ENCODE measurements around the gene SLC25A38.

GRCh38 chr3:39343076-39343717 is 40.0 kb upstream of the SLC25A38 start:
- no peak for TF ChIP-seq PATZ1 (CRISPR knock-in tag; IDR thresholded peaks at IDR 0.05; ENCODE audit: borderline replicate concordance)
- no peak for TF ChIP-seq TCF4 (CRISPR knock-in tag; IDR thresholded peaks at IDR 0.05; ENCODE audit: borderline replicate concordance)
- no peak for TF ChIP-seq ARNTL (CRISPR knock-in tag; IDR thresholded peaks at IDR 0.05; ENCODE audit: borderline replicate concordance, low read depth)
- no peak for TF ChIP-seq ISL1 (CRISPR knock-in tag; IDR thresholded peaks at IDR 0.05)
- TF ChIP-seq ZNF70 (CRISPR knock-in tag; IDR thresholded peaks at IDR 0.05), result no peak
- no peak for TF ChIP-seq POU6F1 (CRISPR knock-in tag; IDR thresholded peaks at IDR 0.05; ENCODE audit: borderline replicate concordance, low read depth)
- TF ChIP-seq ZNF8 (CRISPR knock-in tag; IDR thresholded peaks at IDR 0.05), result no peak
- no peak for TF ChIP-seq ZFP30 (CRISPR knock-in tag; IDR thresholded peaks at IDR 0.05)
- TF ChIP-seq CREB5 (CRISPR knock-in tag; IDR thresholded peaks at IDR 0.05; ENCODE audit: low read depth), result no peak
- TF ChIP-seq ZFP3 (CRISPR knock-in tag; IDR thresholded peaks at IDR 0.05), result no peak
- no peak for TF ChIP-seq GLIS3 (CRISPR knock-in tag; IDR thresholded peaks at IDR 0.05)

Data from SK-N-SH treated with all-trans-retinoic acid at 6 μM for 48 hours (cell line).